AG09319 (cell line): ENCODE measurements around the gene ELOVL6.

Experiments
- DNase-seq: peaks from one replicate; pipeline ENCODE4 v3.0.0-alpha.2; 2010; ENCODE audit warnings: low read depth; ENCODE audit errors: extremely low read depth
- TF ChIP-seq, protein P1 (sequence below): IDR thresholded peaks from 2 replicates; pipeline ENCODE4 v1.5.1; 2011; ENCODE audit warnings: low read depth, mild to moderate bottlenecking, inconsistent platforms, low read length, moderate library complexity

ELOVL6 gene

DNA sequence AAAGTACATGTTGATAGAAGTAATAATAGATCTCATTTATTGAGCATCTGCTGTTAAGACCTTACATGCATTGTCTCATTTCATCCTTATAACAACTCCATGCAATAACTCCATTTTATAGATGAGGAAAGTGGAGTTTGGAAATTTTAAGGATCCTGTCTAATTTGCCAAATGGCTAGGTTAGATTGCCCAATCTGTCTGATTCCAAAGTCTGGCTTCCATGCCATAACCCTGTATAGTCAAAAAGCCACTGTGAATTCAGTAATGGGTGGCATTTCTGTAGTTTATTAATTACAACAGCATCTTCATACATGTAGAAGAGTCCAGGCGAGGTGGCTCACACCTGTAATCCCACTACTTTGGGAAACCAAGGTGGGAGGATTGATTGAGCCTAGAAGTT lies 8.8 kb upstream of the ELOVL6 start:
- TF ChIP-seq, protein P1, sequence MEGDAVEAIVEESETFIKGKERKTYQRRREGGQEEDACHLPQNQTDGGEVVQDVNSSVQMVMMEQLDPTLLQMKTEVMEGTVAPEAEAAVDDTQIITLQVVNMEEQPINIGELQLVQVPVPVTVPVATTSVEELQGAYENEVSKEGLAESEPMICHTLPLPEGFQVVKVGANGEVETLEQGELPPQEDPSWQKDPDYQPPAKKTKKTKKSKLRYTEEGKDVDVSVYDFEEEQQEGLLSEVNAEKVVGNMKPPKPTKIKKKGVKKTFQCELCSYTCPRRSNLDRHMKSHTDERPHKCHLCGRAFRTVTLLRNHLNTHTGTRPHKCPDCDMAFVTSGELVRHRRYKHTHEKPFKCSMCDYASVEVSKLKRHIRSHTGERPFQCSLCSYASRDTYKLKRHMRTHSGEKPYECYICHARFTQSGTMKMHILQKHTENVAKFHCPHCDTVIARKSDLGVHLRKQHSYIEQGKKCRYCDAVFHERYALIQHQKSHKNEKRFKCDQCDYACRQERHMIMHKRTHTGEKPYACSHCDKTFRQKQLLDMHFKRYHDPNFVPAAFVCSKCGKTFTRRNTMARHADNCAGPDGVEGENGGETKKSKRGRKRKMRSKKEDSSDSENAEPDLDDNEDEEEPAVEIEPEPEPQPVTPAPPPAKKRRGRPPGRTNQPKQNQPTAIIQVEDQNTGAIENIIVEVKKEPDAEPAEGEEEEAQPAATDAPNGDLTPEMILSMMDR, result no peak
- no peak for DNase-seq

DNA sequence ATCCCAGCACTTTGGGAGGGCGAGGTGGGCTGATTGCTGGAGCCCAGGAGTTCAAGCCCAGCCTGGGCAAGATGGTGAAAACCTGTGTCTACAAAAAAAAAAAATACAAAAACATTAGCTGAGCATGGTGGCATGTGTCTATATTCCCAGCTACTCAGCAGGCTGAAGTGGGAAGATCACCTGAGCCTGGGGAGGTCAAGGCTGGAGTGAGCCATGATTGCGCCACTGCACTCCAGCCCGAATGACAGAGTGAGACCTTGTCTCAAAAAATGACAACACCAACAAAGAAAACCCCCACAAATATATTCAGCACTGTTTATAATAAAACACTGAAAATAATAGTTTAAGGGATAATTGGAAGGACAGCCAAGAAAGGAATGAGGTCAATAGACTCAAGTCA lies 3.6 kb upstream of the ELOVL6 start:
- TF ChIP-seq, protein P1, result no peak
- DNase-seq, result no peak

- DNase-seq, result no peak
- TF ChIP-seq, protein P1, result no peak
Observed at GRCh38 chr4:110201502-110201901, 3.1 kb upstream of the ELOVL6 start.

- no peak for DNase-seq
- TF ChIP-seq, protein P1, result no peak
Observed at GRCh38 chr4:110200689-110201088, 2.3 kb upstream of the ELOVL6 start.

- TF ChIP-seq, protein P1, result no peak
- no peak for DNase-seq
Observed at GRCh38 chr4:110198049-110198434, 373 bp downstream of the ELOVL6 start.

DNA sequence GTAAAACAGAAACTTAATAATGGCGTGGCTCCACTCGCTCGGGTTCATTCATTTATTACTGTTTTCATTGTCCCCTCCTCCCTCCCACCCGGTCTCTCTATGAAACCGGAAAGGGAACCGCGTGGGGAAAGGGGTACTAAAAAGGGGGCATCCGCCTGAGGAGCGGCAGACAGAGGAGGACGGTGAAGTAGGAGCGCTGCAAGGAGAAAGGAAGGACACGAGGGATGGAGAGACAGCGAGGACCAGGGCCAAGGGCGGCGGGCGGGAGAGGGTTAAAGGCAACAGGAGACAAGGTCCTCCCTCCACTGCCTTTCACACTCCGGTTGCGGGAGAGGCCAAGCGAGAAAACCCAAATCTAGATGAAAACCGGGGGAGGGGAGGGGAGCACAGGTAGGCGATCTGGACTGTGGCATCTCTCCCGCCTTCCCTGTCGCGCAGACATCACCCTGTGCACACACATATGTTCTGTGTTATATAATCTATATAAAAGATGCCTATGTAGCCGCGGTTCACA lies 829 bp downstream of the ELOVL6 start:
- no peak for DNase-seq
- TF ChIP-seq, protein P1, result no peak

DNA sequence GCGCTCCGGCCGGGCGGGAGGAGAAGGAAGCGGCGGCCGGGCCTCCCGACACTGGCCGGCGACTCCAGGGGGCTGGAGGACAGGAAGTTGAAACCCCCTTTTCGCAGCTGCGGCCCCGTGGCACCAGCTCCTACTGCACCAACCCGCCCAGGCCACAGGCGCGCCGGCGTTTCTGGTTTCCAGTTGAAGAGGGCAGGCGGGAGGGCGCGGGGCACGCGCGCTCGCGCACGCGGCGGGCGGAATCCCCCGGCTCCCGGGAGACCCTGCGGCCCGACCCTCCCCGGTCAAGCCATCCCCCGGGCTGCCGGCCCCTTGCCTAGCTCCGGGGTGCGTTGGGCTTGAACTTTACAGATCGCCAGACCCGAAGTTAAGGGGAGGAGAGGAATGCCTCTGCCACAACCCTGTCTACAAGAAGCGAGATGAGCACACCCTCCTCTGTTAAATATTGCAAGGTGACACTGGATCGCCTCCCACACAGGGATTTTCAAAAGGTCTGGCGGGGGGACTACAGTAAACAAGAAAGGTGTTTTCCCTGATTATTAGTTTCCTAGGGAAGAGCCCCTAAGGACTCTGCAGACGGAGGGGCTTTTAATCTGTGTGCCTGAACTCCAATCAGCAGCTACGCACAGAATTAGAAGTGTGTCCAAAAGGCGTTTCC lies 1.4 kb downstream of the ELOVL6 start:
- TF ChIP-seq, protein P1, result no peak

More for the DNA sequence above, 1.4 kb downstream of the ELOVL6 start:
- DNase-seq, result no peak
